ENCODE measurements around the gene MGAT3. TPM values are rescaled to one million over a fixed set of nuclear protein-coding genes. Genes with fewer than 3 reads are reported as not detected.
A peak's percentile ranks its signal among the peaks of the same experiment; 100 is the strongest.

MGAT3 gene
- polyA plus RNA-seq, 6 donors from 2014 or later, result 0.11 to 2.8 (median 0.45) TPM; not detected in 1

DNA sequence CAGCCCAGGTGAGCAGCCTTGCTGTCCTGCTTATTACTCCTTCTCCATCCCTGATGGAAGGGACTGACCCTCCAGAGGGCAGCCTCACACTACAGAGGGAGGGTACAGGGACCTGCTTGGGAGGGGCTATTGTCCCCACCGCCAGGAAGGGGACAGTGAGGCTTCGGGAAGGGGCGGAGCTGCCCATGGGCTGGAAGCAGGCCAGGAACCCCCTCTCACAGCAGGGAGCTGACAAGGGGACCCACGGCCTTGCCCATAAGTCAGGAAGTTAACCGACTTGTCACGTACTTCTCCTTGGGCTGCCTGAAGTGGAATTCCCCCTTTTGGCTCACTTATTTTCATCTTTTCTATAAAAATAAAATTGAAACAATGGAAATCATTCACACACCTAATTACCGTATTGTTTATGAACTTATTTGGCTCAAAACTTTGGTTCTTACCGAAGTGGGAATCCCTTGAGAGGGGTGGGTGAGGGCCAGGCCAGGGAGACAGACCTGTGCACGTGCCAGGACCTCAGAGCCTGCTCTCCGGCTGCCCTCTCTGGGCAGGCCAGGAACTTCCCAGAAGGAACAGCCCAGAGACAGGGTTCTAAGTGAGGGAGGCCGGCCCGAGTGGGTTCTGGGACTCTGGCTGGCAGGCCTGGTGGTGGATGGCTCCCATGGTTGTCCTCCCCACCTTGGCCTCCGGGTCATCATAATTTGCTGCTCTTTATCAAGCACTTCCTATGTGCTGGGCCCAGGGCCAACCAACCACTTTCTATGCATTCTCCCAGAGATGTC is 5.8 kb downstream of the MGAT3 start:
- peaks cover 50 to 83% (median 69%) of the 10 kb centered on the region in 3 donors for H3K4me1 Mint-ChIP-seq
- peak overlapping the region in 7 of 8 donors; percentile 23 to 78 (median 54) for H3K4me3 Mint-ChIP-seq
- H3K9me3 Mint-ChIP-seq, result no peaks in the 10 kb centered on the region
- DNase-seq (no peak), ATAC-seq (ENCODE audit: low read depth in 2 of 2) (peak; percentile 48 to 58)
- H3K27ac Mint-ChIP-seq, result peak overlapping the region in 5 of 6 donors; percentile 65 to 84 (median 80)
- peaks cover 0 to 11% (median 6%) of the 10 kb centered on the region in 3 donors for H3K27me3 Mint-ChIP-seq
- H3K36me3 Mint-ChIP-seq, result no peaks in the 10 kb centered on the region

DNA sequence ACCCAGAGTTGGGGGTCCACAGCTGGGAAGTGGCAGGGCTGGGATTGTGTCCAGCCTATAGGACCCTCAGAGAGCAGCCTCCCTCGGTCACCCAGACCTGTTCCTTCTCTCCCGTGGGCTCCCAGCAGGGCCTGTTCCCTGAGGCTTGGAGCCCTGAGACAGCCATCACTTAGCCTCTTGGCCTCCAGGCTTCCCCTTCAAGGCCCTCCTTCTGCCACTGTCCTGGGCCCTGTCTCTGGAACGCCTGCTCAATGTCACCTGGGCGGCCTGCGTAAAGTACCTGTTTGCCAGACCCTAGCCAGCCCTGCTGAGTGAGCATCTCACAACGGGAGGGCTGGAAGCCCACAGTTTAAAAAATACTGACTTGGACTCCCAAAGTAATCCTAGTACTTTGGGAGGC is 6.5 kb downstream of the MGAT3 start:
- no peaks in the 10 kb centered on the region for H3K36me3 Mint-ChIP-seq

DNA sequence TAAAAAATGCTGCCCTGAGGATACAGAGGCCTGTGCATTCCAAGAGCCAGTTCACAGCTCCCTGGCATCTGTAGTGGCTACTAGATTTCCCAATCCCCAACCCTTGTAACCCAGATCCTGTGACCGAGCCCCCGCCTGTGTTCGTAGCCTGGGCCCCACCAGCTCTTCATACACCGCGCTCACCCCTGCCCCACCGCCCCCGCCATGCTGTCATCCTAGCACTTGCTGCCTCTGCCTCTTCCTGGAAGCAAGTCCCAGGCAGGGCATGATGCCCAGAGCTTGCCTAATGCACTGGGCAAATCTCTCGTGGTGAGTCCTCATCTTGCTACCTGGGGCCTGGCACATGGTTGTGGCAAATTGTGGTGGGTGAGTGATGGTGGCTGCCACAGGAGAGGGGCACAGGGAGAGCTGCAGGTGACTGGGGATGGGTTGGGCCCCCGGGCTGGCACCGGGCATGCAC is 7.1 kb downstream of the MGAT3 start:
- DNase-seq (no peak), ATAC-seq (ENCODE audit: low read depth in 2 of 2) (no peak)
- Mint-ChIP-seq H3K27me3 (peaks cover 0 to under 1% (median 0%) of the 10 kb centered on the region in 3 donors), H3K27ac (peak overlapping the region in 2 of 6 donors; percentile 51 to 84), H3K9me3 (no peaks in the 10 kb centered on the region), H3K4me1 (peaks cover 49 to 87% (median 70%) of the 10 kb centered on the region in 3 donors), H3K36me3 (no peaks in the 10 kb centered on the region), H3K4me3 (peak overlapping the region in 1 of 8 donors; percentile 21)

More for the DNA sequence above, 6.5 kb downstream of the MGAT3 start:
- Mint-ChIP-seq H3K9me3 (no peaks in the 10 kb centered on the region), H3K4me1 (peaks cover 48 to 85% (median 71%) of the 10 kb centered on the region in 3 donors), H3K27ac (peak overlapping the region in 3 of 6 donors; percentile 51 to 84 (median 78)), H3K27me3 (peaks cover 0 to 7% (median 3%) of the 10 kb centered on the region in 3 donors), H3K4me3 (peak overlapping the region in 4 of 8 donors; percentile 7 to 54 (median 50))
- no peak for ATAC-seq (ENCODE audit: low read depth in 2 of 2)
- DNase-seq, result no peak

DNA sequence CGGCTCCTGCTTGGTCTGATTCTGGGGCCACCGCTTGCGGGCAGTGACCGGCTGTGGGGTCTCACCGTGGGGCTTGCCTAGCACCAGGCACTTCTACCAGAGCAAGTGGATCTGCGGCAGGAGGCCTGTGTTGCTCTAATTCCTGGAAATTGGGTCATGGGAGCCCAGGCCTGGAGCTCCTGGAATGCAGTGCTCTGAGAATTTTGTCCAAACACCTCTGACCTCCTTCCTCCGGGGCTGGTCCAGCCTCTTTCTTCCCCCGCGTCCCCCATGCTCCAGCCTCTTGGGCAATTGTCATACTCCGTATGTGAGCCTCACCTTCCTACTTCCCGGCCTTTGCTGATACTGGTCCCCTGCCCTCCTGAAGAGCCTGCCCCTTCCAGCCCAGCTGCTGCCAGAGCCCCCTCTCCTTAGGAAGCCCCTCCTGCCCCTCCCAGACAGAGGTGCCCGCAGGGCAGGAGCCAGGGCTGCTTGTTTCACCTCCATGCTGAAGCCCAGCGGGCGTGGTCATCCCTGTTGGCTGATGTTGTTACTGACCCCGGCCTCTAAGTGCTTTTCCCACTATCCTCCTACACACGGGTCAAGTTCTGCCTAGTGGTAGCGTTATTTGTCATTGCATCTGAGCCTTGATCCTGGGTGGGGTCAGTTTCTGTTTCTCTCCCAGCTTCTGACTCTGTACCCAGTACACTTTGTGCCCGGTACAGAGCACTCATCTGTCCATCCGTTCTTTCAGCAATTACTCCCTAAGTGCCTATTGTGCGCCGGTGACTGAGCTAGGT is 9.6 kb downstream of the MGAT3 start:
- H3K4me3 Mint-ChIP-seq, result peak overlapping the region in 7 of 8 donors; percentile 37 to 71 (median 50)
- DNase-seq, result no peak
- H3K27ac Mint-ChIP-seq, result peak overlapping the region in 1 of 6 donors; percentile 26
- no peaks in the 10 kb centered on the region for H3K27me3 Mint-ChIP-seq
- peaks cover 51 to 95% (median 73%) of the 10 kb centered on the region in 3 donors for H3K4me1 Mint-ChIP-seq
- no peak for ATAC-seq (ENCODE audit: low read depth in 2 of 2)
- H3K9me3 Mint-ChIP-seq, result no peaks in the 10 kb centered on the region
- H3K36me3 Mint-ChIP-seq, result no peaks in the 10 kb centered on the region

DNA sequence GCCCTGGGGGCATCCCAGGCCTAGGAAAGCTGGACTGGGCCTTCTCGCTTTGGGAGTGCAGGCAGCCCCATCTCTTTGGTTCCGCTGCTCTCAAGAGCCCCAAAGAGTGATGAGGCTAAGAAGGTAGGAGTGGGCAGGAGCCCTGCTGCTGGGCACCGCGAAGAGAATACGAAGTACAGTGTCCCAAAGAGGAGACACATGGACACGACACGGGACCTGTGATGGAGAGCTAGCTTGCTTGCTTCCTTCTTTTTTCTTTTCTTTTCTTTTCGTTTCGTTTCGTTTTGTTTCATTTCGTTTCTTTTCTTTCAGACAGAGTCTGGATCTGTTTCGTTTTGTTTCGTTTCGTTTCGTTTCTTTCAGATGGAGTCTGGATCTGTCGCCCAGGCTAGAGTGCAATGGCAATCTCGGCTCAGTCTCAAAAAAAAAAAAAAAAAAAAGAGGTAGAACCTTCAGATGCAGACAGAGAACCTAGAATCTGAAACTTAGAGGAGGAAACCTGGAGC is 10.6 kb downstream of the MGAT3 start:
- no peaks in the 10 kb centered on the region for H3K9me3 Mint-ChIP-seq
- H3K27me3 Mint-ChIP-seq, result no peaks in the 10 kb centered on the region
- peak overlapping the region in 2 of 8 donors; percentile 37 to 54 for H3K4me3 Mint-ChIP-seq
- no peak for ATAC-seq (ENCODE audit: low read depth in 2 of 2)
- H3K36me3 Mint-ChIP-seq, result no peaks in the 10 kb centered on the region
- peaks cover 51 to 95% (median 73%) of the 10 kb centered on the region in 3 donors for H3K4me1 Mint-ChIP-seq
- DNase-seq, result no peak
- H3K27ac Mint-ChIP-seq, result peak overlapping the region in 1 of 6 donors; percentile 69

DNA sequence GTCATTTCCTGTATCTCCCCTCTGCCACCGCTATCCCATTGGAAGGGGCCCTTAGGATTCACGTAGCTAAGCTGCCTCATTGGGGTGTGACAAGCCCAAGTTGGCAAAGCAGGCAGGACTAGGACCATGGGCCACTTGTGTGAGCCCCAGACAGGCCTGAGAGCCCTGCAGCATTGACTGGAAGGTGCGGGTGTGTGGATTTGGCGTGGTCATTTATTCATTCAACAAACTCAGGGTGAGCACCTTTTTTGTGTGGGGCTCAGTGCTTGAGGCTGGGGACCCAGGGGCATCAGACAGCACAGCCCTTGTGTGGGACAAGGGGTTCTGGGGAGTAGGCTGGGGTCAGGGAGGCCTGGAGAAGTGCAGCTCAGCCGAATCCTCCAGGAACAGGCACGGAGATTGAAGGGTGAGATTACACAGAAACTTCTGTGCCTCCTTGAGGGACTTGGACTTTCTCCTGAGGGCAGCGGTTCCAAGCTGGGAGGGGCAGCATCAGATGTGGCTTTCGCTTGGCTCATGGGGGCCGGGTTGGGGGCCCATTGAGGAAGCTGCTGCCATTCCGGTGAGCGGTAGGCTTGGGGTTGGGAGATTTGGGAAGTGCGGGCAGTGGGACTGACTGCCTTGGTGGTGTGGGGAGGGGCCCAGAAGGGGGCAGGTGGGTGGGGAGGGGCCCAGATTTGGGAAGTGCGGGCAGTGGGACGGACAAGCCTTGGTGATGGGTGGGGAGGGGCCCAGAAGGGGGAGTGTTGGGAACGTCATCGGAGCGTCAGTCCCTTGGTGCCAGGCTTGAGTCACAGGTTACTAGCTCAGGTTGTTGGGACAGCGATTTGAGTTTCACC is 11.9 kb downstream of the MGAT3 start:
- peak overlapping the region in 2 of 8 donors; percentile 10 to 44 for H3K4me3 Mint-ChIP-seq
- no peak for DNase-seq
- no peak for ATAC-seq (ENCODE audit: low read depth in 2 of 2)
- H3K27me3 Mint-ChIP-seq, result no peaks in the 10 kb centered on the region
- peaks cover 57 to 95% (median 70%) of the 10 kb centered on the region in 3 donors for H3K4me1 Mint-ChIP-seq
- peak overlapping the region in 4 of 6 donors; percentile 33 to 89 (median 68) for H3K27ac Mint-ChIP-seq
- no peaks in the 10 kb centered on the region for H3K9me3 Mint-ChIP-seq
- H3K36me3 Mint-ChIP-seq, result no peaks in the 10 kb centered on the region

DNA sequence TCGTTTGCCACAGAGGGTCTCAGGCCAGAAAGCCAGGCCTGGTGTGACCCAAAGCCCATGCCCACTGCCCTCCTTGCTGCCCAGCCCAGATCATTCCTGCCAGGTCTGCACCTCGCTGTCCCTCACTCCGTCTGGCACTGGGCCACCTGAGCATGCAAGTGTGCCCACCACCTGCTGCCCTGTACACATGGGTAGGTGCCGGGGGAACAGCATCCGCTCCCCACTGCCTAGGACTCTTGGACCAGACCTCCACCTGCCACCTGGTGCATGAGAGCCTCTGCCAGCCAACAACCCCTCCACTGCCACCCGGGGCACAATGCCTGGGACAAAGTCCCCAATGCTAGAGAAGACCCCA is 12.5 kb downstream of the MGAT3 start:
- DNase-seq (no peak), ATAC-seq (ENCODE audit: low read depth in 2 of 2) (no peak)
- Mint-ChIP-seq H3K4me3 (no peak overlapping the region), H3K9me3 (no peaks in the 10 kb centered on the region), H3K27me3 (no peaks in the 10 kb centered on the region), H3K36me3 (no peaks in the 10 kb centered on the region), H3K4me1 (peaks cover 52 to 92% (median 66%) of the 10 kb centered on the region in 3 donors), H3K27ac (peak overlapping the region in 3 of 6 donors; percentile 50 to 63 (median 50))

DNA sequence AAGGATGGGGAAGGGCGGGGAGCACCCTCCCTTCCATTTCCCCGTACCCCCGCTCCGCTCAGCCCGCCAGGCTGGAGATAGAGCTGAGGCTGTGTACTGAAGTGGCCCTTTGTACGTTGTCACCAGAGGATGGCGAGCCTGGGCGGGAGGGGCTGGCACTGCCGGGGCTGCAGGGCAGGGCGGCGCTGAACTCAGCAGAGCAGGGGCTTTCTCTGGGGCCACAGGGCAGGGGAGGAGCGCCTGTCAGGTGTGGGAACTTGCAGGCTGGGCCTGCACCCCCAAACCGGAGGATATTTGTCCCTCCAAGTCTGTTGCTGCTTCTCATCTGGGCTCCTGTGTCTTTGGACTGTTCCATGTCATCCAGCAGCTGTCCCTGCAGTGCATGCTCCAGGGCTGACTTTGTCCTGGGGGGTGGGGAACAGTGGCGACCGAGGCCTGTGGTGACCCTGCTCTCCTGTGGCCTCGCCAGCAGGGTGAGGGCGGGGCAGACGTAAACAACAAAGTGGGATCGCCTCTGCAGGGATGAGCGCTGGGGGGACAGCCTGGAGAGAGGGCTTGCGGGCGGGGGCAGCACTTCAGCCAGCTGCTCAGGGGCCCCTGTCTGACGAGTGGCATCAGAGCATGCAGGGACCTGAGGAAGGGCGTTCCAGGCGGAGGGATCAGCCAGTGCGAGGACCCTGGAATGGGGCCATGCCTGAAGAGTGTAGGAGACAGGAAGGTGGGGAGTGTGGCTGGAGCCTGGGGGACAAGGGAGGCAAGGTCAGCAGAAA is 13.1 kb downstream of the MGAT3 start:
- Mint-ChIP-seq H3K4me3 (peak overlapping the region in 1 of 8 donors; percentile 23), H3K36me3 (no peaks in the 10 kb centered on the region), H3K4me1 (peaks cover 52 to 88% (median 62%) of the 10 kb centered on the region in 3 donors), H3K27ac (peak overlapping the region in 5 of 6 donors; percentile 50 to 97 (median 56)), H3K9me3 (no peaks in the 10 kb centered on the region), H3K27me3 (no peaks in the 10 kb centered on the region)
- no peak for DNase-seq
- no peak for ATAC-seq (ENCODE audit: low read depth in 2 of 2)

DNA sequence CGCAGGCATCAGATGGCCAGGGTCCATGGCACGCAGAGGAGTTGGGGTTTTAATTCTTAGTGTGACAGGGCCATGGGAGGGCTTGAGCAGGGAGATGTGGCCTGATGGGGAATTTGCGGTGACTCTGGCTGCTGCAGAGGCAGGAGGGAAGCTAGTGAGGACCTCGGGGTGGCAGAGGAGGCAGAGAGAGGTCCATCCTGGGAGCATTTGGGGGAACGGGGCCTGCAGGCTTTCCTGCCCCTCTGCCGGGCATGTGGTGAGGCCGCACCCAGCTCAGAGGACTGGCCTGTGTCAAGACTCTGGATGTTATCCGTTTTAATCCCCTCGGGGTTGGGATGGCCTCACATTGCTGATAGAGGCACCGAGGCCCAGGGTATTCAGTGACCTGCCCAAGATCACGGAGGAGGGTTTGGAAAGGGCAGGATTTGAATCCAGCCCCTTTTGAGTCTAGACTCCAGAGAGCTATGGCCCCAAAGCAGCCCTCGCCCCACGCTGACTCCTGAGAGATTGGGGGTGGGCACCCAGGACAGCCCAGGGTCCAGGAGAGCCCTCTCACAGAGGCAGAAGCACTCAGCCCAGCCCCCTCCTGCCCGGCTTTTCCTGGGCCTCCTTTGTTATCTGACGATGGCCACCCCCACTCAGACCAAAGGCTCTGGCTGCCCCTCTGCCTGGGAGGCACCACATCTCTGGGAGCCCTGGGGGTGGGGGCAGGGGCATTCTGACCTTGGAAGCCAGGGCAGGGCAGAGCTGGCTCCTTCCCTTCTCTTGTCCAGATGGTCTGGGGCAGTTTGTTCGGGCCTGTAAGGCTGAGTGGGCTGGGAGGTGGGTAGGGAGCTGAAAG is 13.9 kb downstream of the MGAT3 start:
- Mint-ChIP-seq H3K4me3 (peak overlapping the region in 3 of 8 donors; percentile 23 to 37 (median 35)), H3K9me3 (no peaks in the 10 kb centered on the region), H3K27ac (peak overlapping the region in 2 of 6 donors; percentile 50 to 97), H3K27me3 (no peaks in the 10 kb centered on the region), H3K4me1 (peaks cover 46 to 80% (median 54%) of the 10 kb centered on the region in 3 donors), H3K36me3 (no peaks in the 10 kb centered on the region)
- no peak for ATAC-seq (ENCODE audit: low read depth in 2 of 2)
- DNase-seq, result no peak

DNA sequence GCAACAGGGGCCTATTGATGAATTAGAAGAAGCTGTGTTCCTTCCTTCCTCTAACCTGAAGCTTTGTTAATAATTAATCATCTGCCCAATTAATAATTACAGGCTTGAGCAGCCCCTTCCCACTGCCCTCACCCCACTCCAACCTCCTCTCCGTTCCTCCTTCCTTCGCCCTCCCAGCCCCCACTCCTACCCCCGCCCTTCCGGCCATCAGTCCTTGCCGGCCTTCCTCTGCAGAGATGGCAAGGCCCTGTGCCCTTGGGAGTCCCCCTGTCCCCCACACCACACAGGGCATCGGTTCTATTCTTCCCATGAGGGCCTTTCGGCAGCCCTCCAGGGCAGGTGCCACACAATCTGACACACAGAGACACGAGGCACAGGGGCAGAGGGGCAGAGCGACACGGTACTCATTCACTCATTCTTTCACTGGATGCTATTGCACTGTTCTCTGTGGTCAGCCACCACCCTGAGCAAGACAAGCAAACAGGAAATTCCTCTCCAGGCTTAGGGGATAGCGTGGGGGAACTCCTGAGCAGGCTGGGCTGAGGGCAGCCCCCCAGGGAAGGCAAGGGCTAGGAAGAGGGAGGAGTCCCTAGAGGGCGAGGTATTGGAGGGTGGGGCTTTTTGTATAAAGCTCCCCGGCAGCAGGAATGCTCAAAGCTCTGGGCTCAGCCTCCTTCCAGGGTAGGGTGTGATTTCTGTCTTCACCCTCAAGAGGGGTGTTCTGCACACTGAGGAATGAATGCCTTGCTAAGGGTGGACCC is 14.7 kb downstream of the MGAT3 start:
- peak overlapping the region in 6 of 8 donors; percentile 51 to 81 (median 60) for H3K4me3 Mint-ChIP-seq
- no peaks in the 10 kb centered on the region for H3K36me3 Mint-ChIP-seq
- H3K4me1 Mint-ChIP-seq, result peaks cover 45 to 71% (median 46%) of the 10 kb centered on the region in 3 donors
- DNase-seq (no peak), ATAC-seq (ENCODE audit: low read depth in 2 of 2) (peak; percentile 41 to 57)
- H3K27me3 Mint-ChIP-seq, result no peaks in the 10 kb centered on the region
- H3K9me3 Mint-ChIP-seq, result no peaks in the 10 kb centered on the region
- H3K27ac Mint-ChIP-seq, result peak overlapping the region in 4 of 6 donors; percentile 63 to 96 (median 74)

Measured in naive B cell (primary cell).